GM21529 (cell line): ENCODE results near the gene TNKS1BP1.
"Not testable (repeated sequence)": the region's sequence is repeated elsewhere in the genome, so short reads cannot be mapped to it uniquely, and the experiment has no call there.

Source experiments
- ATAC-seq: cut with Tn5 transposase; IDR thresholded peaks from one replicate; pipeline ENCODE4 v1.9.1; 2021; ENCODE audit not compliant: unreplicated experiment

TNKS1BP1 gene

GRCh38 chr11:57297221-57297620, 27.5 kb downstream of the TNKS1BP1 start:
- no peak for ATAC-seq

- not testable (repeated sequence) for ATAC-seq
Observed at GRCh38 chr11:57296205-57296604, 28.5 kb downstream of the TNKS1BP1 start.

GRCh38 chr11:57294225-57295131, 30.3 kb downstream of the TNKS1BP1 start:
- no peak for ATAC-seq

- ATAC-seq: no peak
Observed at GRCh38 chr11:57290288-57290687, 34.5 kb downstream of the TNKS1BP1 start.

GRCh38 chr11:57288771-57289579, 35.8 kb downstream of the TNKS1BP1 start:
- no peak for ATAC-seq

GRCh38 chr11:57287884-57288283, 36.9 kb downstream of the TNKS1BP1 start:
- no peak for ATAC-seq

GRCh38 chr11:57283231-57283990, 41.3 kb downstream of the TNKS1BP1 start:
- ATAC-seq: no peak

GRCh38 chr11:57281546-57281945, 43.2 kb downstream of the TNKS1BP1 start:
- not testable (repeated sequence) for ATAC-seq

GRCh38 chr11:57279116-57279515, 45.6 kb downstream of the TNKS1BP1 start:
- ATAC-seq: no peak

- ATAC-seq: no peak
Observed at GRCh38 chr11:57278721-57279095, 46.0 kb downstream of the TNKS1BP1 start.

- ATAC-seq: peak; percentile 92
Observed at GRCh38 chr11:57277845-57278720, 46.7 kb downstream of the TNKS1BP1 start.

GRCh38 chr11:57276971-57277675, 47.6 kb downstream of the TNKS1BP1 start:
- ATAC-seq: no peak

- no peak for ATAC-seq
Observed at GRCh38 chr11:57276169-57276970, 48.4 kb downstream of the TNKS1BP1 start.

- ATAC-seq: no peak
Observed at GRCh38 chr11:57275582-57275981, 49.2 kb downstream of the TNKS1BP1 start.

GRCh38 chr11:57274904-57275498, 49.8 kb downstream of the TNKS1BP1 start:
- no peak for ATAC-seq

- no peak for ATAC-seq
Observed at GRCh38 chr11:57273448-57274058, 51.2 kb downstream of the TNKS1BP1 start.

GRCh38 chr11:57269571-57270021, 55.2 kb downstream of the TNKS1BP1 start:
- ATAC-seq: no peak

GRCh38 chr11:57266157-57266556, 58.6 kb downstream of the TNKS1BP1 start:
- no peak for ATAC-seq
